H9 (cell line): Measurements from ENCODE around the gene RPS6KA1. TPM values are rescaled to one million over a fixed set of nuclear protein-coding genes. Genes with fewer than 3 reads are reported as not detected.

Source experiments
- DNase-seq: peaks from one replicate; pipeline ENCODE4 v3.0.0-alpha.2; 2017
- H2AFZ ChIP-seq: one replicate; pipeline ENCODE4 v1.6.1; 2013; ENCODE audit warnings: mild to moderate bottlenecking, low read length, control low read depth, moderate library complexity
- H2AK5ac ChIP-seq: 2 replicates; pipeline ENCODE4 v1.6.1; 2013; ENCODE audit warnings: low read length, control low read depth, mixed read lengths; ENCODE audit not compliant: insufficient read length
- H2BK120ac ChIP-seq: one replicate; pipeline ENCODE4 v1.6.1; 2013; ENCODE audit warnings: low read depth, mild to moderate bottlenecking, low read length, control low read depth, inconsistent platforms; ENCODE audit not compliant: poor library complexity, severe bottlenecking
- H2BK12ac ChIP-seq: 2 replicates; pipeline ENCODE4 v1.6.1; 2013; ENCODE audit warnings: low read length, control low read depth, mixed read lengths, low read depth; ENCODE audit not compliant: insufficient read length
- H2BK15ac ChIP-seq: 2 replicates; pipeline ENCODE4 v1.6.1; 2013; ENCODE audit warnings: low read depth, low read length, control low read depth
- H2BK20ac ChIP-seq: one replicate; pipeline ENCODE4 v1.6.1; 2013; ENCODE audit warnings: low read depth, mild to moderate bottlenecking, low read length, control low read depth, inconsistent platforms; ENCODE audit not compliant: poor library complexity, severe bottlenecking
- H2BK5ac ChIP-seq: 2 replicates; pipeline ENCODE4 v1.6.1; 2013; ENCODE audit warnings: low read length, control low read depth, mixed read lengths; ENCODE audit not compliant: insufficient read length
- H3K14ac ChIP-seq: 2 replicates; pipeline ENCODE4 v1.6.1; 2013; ENCODE audit warnings: low read length, control low read depth; ENCODE audit not compliant: insufficient read depth
- H3K18ac ChIP-seq: 2 replicates; pipeline ENCODE4 v1.6.1; 2013; ENCODE audit warnings: low read depth, mild to moderate bottlenecking, mixed read lengths, low read length, control low read depth; ENCODE audit not compliant: insufficient read length
- H3K23ac ChIP-seq: 2 replicates; pipeline ENCODE4 v1.6.1; 2013; ENCODE audit warnings: low read length, control low read depth, mixed read lengths, low read depth; ENCODE audit not compliant: insufficient read length
- H3K23me2 ChIP-seq: 2 replicates; pipeline ENCODE4 v1.6.1; 2013; ENCODE audit warnings: low read depth, mild to moderate bottlenecking, mixed read lengths, low read length, control low read depth; ENCODE audit not compliant: insufficient read length, poor library complexity, severe bottlenecking
- H3K27ac ChIP-seq: 2 replicates; pipeline ENCODE4 v1.5.1; 2013; ENCODE audit warnings: low read length, control low read depth, mixed read lengths, low read depth; ENCODE audit not compliant: insufficient read length
- H3K27me3 ChIP-seq: 2 replicates; pipeline ENCODE4 v1.6.1; 2013; ENCODE audit warnings: low read length, control low read depth, inconsistent platforms; ENCODE audit not compliant: insufficient read depth
- H3K4ac ChIP-seq: 2 replicates; pipeline ENCODE4 v1.6.1; 2013; ENCODE audit warnings: low read depth, mild to moderate bottlenecking, control low read depth, inconsistent platforms, low read length, moderate library complexity
- H3K4me1 ChIP-seq: 2 replicates; pipeline ENCODE4 v1.6.1; 2013; ENCODE audit warnings: low read length, control low read depth, inconsistent platforms; ENCODE audit not compliant: insufficient read depth
- H3K4me2 ChIP-seq: 2 replicates; pipeline ENCODE4 v1.6.1; 2013; ENCODE audit warnings: low read length, control low read depth, mixed read lengths; ENCODE audit not compliant: insufficient read length, insufficient read depth
- H3K56ac ChIP-seq: 2 replicates; pipeline ENCODE4 v1.6.1; 2013; ENCODE audit warnings: low read depth, mild to moderate bottlenecking, mixed read lengths, low read length, control low read depth; ENCODE audit not compliant: insufficient read length
- H3K79me1 ChIP-seq: 2 replicates; pipeline ENCODE4 v1.6.1; 2013; ENCODE audit warnings: low read depth, mild to moderate bottlenecking, moderate library complexity, low read length, control low read depth, inconsistent platforms; ENCODE audit not compliant: insufficient read depth, poor library complexity, severe bottlenecking
- H3K79me2 ChIP-seq: 2 replicates; pipeline ENCODE4 v1.6.1; 2013; ENCODE audit warnings: low read length, control low read depth, inconsistent platforms; ENCODE audit not compliant: insufficient read depth
- H3K9ac ChIP-seq: 2 replicates; pipeline ENCODE4 v1.6.1; 2013; ENCODE audit warnings: low read length, control low read depth, mixed read lengths; ENCODE audit not compliant: insufficient read length; ENCODE audit errors: extremely low read depth
- H3K9me3 ChIP-seq: one replicate; pipeline ENCODE4 v1.6.1; 2013; ENCODE audit warnings: low read depth, low read length, inconsistent platforms; ENCODE audit not compliant: control insufficient read depth
- H3T11ph ChIP-seq: one replicate; pipeline ENCODE4 v1.6.1; 2013; ENCODE audit warnings: mild to moderate bottlenecking, low read length, control low read depth, inconsistent platforms
- H4K20me1 ChIP-seq: one replicate; pipeline ENCODE4 v1.6.1; 2013; ENCODE audit not compliant: control insufficient read depth, insufficient read length, insufficient read depth
- H4K5ac ChIP-seq: 2 replicates; pipeline ENCODE4 v1.6.1; 2013; ENCODE audit warnings: low read depth, mild to moderate bottlenecking, mixed read lengths, low read length, control low read depth; ENCODE audit not compliant: insufficient read length
- H4K8ac ChIP-seq: replicated peaks from 2 replicates; pipeline ENCODE4 v1.6.1; 2013; ENCODE audit warnings: low read length, control low read depth, mixed read lengths, low read depth; ENCODE audit not compliant: insufficient read length
- H4K91ac ChIP-seq: 2 replicates; pipeline ENCODE4 v1.6.1; 2013; ENCODE audit warnings: low read depth, mild to moderate bottlenecking, moderate library complexity, mixed read lengths, low read length, control low read depth; ENCODE audit not compliant: insufficient read length
- H3K27ac Mint-ChIP-seq, 3 experiments: 2 replicates in 2 of 3; 3 replicates in 1 of 3; pipeline ENCODE4 v1.8.0; 2020 to 2021; ENCODE audit warnings: mixed read lengths in 3 of 3, mild to moderate bottlenecking in 1 of 3, moderate library complexity in 1 of 3
- H3K27me3 Mint-ChIP-seq: 2 replicates; pipeline ENCODE4 v1.8.0; 2021; ENCODE audit warnings: low read depth, mild to moderate bottlenecking, moderate library complexity, mixed read lengths
- H3K36me3 Mint-ChIP-seq, 3 experiments: 2 replicates in 2 of 3; 3 replicates in 1 of 3; pipeline ENCODE4 v1.8.0; 2020 to 2021; ENCODE audit warnings: low read depth in 3 of 3, mixed read lengths in 3 of 3; ENCODE audit not compliant: insufficient read depth in 1 of 3
- H3K4me1 Mint-ChIP-seq, 2 experiments: 2 replicates each; pipeline ENCODE4 v1.8.0; 2020; ENCODE audit warnings: mixed read lengths in 2 of 2
- H3K4me3 Mint-ChIP-seq, 2 experiments: 2 replicates in 1 of 2; 3 replicates in 1 of 2; pipeline ENCODE4 v1.8.0; 2020 to 2021; ENCODE audit warnings: mild to moderate bottlenecking in 2 of 2, mixed read lengths in 2 of 2, moderate library complexity in 1 of 2
- H3K9me3 Mint-ChIP-seq, 2 experiments: 2 replicates in 1 of 2; 3 replicates in 1 of 2; pipeline ENCODE4 v1.8.0; 2020; ENCODE audit warnings: mild to moderate bottlenecking in 2 of 2, mixed read lengths in 2 of 2, moderate library complexity in 1 of 2
- CTCF ChIP-seq: fragments of 200-600 bp; sonication (generic); conservative IDR thresholded peaks from 3 replicates; pipeline ENCODE4 v1.8.0; 2021; ENCODE audit warnings: antibody characterized with exemption, mild to moderate bottlenecking
- WGBS: extraction: QIAGEN DNeasy Blood & Tissue Kit; methylation state at CpG from one replicate; pipeline ENCODE4 v1.1.7; 2013; ENCODE audit warnings: missing lambda C conversion rate, low lambda C conversion rate, mixed read lengths; ENCODE audit not compliant: insufficient read length; ENCODE audit errors: extremely low coverage; 5-methylcytosine and 5-hydroxymethylcytosine counted together
- total RNA-seq: library from RNA; stranded (reverse); gene quantifications from 2 replicates; pipeline ENCODE4 v1.2.1, GENCODE V29; 2021

The RPS6KA1 gene
- total RNA-seq, 1 experiment from 2014 or later, result 45.3 TPM

- no peaks in the 10 kb centered on the region for H3K9me3 ChIP-seq
- Mint-ChIP-seq H3K36me3 (no peaks in the 10 kb centered on the region), H3K4me3 (no peak overlapping the region), H3K27ac (no peak overlapping the region), H3K4me1 (peaks cover 17 to 18% of the 10 kb centered on the region in 2 experiments), H3K9me3 (no peaks in the 10 kb centered on the region), H3K27me3 (no peaks in the 10 kb centered on the region; the same call in 1 of the 2 replicates)
- no peak overlapping the region for H3K4ac ChIP-seq
- H3K79me1 ChIP-seq, result no peaks in the 10 kb centered on the region
- no peak overlapping the region for H3K4me2 ChIP-seq
- no peak for TF ChIP-seq CTCF
- H4K20me1 ChIP-seq, result no peaks in the 10 kb centered on the region
- no peaks in the 10 kb centered on the region for H3K27me3 ChIP-seq
- DNase-seq, result no peak
- no peaks in the 10 kb centered on the region for H3K23me2 ChIP-seq
- no peak overlapping the region for H3K23ac ChIP-seq
- no peak overlapping the region for H4K8ac ChIP-seq
- no peak overlapping the region for H3K9ac ChIP-seq
- H2BK5ac ChIP-seq, result no peak overlapping the region
- no peak overlapping the region for H2BK120ac ChIP-seq
- no peak overlapping the region for H3T11ph ChIP-seq
- no peak overlapping the region for H4K5ac ChIP-seq
- H2AFZ ChIP-seq, result no peak overlapping the region
- no peak overlapping the region for H3K56ac ChIP-seq
- no peak overlapping the region for H3K18ac ChIP-seq
- no peaks in the 10 kb centered on the region; the same call in 1 of the 2 replicates for H3K79me2 ChIP-seq
- H2AK5ac ChIP-seq, result no peak overlapping the region
- H3K27ac ChIP-seq, result no peak overlapping the region
- H2BK15ac ChIP-seq, result no peak overlapping the region
- H3K14ac ChIP-seq, result no peak overlapping the region
- WGBS, result no CpG with 5 or more reads among the region's 4 CpGs
- H2BK12ac ChIP-seq, result no peak overlapping the region
- H2BK20ac ChIP-seq, result no peak overlapping the region
- H3K4me1 ChIP-seq, result no peaks in the 10 kb centered on the region; the same call in 1 of the 2 replicates
- no peak overlapping the region for H4K91ac ChIP-seq
Observed at GRCh38 chr1:26603856-26604255, 74.3 kb downstream of the RPS6KA1 start.
